NCI-H1930 (cell line): ENCODE data around the gene RBM33.
"Not testable (repeated sequence)": the region's sequence is repeated elsewhere in the genome, so short reads cannot be mapped to it uniquely, and the experiment has no call there.

Experiments
- DNase-seq, 2 experiments: peaks; one replicate each; lab custom pipeline; 2025; lab: John Stamatoyannopoulos, UW

RBM33 gene

DNA sequence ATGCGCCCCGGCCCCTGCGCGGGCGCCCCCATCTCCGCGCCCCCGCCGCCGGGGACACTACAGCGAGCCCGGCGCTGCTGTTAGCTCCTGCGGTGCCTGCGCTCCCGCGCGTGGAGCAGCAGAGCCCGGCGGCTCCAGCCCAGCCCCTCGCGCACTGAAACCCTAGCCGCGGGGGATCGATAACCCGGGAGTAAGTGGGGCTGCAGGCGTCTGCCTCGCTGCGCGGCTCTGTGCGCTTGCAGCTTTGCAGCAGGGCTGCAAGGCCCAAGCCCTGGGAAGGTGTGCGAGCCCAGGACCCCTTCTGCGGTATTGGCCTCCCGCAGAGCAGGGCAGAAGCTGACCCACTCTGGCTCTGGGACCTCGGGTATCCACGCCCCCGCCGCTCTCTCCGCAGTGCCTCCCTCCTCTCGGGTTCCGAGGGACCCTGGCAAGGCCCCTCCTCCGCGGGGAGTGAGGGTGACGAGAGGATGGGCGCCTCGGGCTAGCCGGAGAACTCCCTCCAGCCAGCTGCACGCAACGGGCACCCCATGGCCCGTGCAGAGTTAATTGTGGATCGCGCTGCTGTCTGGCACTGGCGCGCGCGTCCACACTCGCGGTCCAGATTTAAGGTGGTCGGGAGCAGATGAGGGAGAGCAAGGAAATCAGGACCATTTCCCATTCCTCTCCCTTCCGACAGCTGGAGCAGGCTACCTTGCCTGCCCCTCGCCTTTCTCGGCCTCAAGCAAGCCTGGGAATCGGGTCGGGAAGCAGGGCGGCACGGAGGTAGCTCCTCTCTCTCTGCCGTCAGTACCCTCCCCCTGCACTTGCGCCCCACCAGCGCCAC lies 165.7 kb downstream of the RBM33 start:
- DNase-seq: no peak

DNA sequence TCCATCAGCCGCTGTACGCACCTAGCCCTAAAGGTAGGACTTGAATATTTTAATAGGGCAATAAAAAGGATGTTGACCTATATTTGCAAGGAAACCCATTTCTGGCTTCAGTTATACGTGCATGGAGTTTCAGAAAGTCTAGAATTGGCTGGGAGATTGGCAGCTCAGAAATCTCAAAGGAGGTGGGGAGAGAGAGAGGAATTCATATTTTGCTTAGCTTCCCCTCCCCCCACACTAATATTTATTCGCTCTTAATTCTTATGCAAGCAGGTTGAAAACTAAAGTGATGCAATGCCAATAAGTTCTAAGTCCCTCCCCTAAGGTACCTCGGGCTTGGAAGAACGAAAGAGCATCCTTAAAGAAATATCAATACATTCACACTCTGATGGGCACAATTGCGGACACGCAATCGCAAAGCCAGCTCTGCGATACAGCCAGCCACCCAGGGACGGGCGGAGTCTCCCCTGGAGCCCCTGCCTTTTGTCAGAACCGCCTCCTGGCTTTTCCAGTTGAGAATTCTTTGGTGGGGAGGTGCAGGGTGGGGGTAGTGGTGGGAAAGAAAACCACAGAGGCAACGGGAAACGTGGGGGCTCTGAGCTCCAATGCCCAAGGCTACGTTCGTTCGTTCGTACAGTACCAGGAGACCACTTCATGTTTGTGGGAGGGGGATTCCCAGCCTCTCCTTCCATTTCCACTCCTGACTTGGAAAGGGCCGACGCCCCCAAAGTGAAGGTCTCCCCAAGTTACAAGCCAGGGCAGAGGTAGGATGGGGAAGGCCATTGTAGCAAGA lies 166.5 kb downstream of the RBM33 start:
- DNase-seq: no peak

DNA sequence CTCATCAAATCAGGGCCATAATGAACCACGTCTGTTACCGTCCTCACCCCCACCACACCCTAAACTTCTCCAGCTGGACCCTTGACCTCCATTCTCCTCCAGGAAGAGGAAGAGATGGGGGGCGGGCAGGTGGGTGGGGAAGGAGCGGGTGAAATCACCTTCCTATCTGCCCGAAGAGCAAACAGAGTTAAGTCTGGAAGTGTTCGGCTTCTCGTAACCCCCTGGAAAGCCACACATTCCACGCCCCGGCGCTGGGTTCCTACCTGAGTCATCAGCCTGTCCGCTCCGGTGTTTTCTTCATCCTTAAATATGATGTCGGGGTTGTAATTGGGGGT lies 167.1 kb downstream of the RBM33 start:
- DNase-seq: no peak

DNA sequence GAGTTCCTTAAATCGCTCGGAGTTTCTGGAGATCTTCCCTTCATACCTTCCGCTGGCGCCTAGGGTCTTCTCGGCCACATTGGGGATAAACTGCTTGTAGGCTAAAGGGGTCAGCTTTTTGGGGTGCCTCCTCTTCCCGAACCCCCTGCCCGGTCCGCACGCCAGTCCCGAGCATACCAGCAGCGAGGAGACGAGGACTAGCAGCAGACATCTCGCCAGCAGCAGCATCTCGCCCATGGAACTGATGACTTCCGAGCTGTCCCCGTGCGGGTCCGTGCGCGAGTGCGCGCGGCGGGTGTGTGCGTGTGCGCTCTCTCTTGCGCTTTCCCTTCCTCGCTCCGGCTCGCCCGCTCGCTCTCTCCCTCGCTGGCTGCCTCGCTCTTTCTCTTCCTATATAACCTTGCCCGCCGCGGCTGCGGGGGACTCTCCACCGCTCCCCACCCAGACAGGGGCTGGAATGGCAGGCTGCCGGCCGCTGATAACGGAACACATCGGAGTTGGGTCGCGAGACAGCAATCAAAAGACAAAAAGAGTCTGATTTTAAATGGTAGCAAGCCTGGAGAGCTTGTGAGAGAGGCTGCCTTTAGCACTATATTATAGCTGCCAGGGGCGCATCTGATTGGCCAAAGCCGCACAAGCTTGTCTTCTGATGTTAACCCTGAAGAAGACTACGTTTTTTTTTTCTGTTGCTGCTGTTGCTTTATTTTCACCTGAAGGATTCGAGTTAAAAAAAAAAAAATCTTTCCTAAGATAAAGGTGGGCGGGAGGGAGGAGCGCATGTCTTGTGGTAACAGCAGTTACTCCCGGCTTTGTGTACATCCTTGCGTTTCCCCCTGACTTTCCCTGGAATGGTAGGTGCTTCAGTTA lies 167.7 kb downstream of the RBM33 start, which contains the start of gene SHH:
Gene SHH (minus strand): TSS at position 569 of the 867 bp plus-strand sequence. CDS start 341 bp downstream, at position 228.
- no peak for DNase-seq

DNA sequence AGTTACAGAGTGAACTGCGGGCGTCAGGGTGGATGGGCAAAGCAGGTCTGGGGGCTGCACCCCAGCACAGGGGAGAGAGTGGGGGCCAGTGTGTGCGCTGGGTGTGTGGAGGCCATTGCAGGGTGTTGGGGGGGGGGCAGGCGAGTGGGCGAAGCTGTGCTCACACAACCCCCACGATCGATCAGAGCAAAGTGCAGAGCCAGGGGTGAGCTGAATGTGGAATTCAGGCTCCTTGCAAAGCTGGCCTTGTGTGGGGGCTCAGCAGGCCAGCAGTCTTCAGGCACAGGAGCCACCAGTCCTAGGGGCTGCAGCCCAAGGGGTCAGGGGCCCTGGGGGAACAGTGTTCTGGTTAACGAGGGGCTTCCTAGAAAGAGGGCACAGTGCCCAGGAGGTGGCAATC lies 168.7 kb downstream of the RBM33 start:
- no peak for DNase-seq

DNA sequence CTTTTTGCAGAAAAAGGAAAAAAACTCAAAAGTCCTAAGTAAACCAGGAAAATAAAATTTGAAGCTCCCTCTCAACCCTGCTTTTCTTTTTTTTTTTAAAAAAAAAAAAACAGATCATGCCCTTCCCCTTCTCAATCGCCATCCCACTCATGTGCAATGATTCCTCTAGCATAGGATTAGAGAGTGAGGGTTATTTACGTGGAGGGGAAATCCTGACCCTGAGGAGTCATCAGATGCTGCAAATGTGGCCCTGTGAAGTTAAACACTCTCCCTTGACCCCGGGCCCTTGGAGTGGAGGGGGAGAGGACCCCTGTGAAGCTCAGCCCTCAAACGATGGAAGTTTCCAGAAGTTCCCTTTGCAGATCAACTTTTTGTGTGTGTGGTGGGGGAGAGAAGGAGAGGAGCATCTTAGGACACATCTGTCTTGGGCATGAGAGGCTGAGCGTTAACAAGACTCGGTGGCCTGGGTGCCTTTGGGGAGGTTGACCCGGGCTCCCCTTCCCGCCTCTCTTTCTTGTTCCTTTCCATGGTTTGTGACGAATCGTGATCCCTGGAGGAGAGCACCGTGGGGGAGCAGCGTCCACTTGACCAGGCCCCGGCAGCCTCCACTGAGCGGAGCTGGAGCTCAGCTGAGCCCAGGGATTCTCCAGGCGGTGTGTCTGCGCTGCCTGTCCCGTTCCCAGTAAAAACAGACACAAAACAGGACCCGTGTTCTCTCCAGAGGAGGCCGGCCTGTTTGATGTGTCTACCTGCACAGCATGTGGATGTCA lies 169.3 kb downstream of the RBM33 start:
- DNase-seq: no peak

DNA sequence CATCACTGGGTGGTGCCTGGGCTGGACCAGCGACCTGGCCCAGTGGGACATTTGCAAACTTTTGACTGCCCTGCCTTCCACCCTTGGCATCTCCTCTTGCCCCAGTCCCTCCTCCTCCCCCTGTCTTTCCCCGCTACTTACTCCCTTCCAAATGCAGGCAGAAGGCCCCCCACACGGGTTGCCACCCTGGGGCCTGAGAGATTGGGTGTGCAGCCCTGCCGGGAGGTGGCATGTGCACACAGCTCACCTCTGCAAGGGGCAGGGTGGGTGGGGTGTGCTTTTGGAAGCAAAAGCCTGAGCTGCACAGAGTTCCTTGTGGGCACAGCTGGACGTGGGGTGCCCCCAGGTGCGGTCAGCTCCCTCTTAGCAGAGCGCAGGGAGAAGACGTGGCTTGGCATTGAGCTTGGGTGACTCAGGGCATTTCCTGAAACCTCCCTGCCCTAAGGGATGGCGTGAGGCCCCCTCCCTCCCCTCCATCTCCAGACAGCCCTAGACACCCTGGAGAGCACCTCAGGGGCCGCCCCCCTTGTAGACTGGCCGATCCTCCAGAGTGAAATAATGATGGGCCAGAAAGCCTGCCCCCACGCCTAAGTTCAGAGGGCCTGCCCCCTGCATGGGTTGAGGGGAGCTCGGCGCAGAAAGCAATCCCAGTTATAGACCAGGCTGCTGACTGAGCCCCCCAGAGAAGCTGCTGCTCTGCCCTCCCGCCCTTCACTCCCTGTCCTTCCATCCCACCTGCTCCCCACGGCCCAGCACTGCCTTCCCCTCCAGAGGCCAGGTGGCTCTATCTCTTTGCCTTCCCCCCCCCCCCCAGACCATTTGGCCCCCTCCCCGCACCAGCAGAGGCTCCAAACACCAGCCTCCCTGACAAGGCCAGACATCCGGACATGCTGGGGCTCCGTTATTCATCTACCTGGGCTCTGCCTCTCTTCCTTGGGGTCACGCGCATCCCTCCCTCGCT lies 170.1 kb downstream of the RBM33 start:
- no peak for DNase-seq

DNA sequence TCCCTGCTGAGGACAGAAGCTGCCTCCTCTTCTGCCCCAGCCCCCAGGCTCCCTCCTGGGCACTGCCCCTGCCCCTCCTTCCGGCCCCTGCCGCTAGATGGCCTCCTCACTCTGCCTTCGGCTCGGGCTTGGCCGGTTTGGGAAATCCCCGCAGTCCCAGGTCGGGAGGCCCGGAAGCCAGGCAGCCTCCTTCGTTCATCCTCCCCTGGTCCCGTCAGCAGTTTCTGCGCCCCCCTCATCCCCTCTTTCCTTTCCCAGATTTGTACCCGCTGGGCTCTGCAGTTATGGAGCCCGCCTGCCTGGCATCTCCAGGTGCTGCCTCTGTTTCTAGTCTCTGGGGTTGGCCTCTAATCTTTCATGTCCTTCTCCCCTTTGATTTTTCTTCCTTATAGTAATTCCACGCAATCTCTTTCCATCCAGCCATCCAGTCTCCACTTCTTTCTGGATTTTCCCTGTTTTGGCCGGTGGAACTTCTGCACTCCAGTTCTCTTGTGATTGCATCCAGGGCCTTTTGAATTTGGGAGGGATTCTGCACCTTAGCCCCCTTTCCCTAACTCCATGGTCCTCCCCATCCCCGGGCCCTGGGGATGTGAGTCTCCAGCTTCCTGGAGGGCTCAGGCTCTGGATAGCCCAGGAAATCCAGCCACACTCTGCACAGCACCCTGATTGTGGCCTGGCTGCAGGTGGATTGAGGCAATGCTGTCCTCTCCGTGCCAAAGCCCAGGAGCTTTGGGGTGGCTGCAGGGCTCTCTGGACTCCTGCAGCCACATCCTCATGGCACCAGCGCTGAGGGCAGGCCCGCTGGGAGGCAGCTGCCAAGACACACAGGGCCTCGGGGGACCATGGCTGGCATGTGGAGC lies 171.1 kb downstream of the RBM33 start:
- DNase-seq: peak in 1 of 2 experiments; percentile 21

DNA sequence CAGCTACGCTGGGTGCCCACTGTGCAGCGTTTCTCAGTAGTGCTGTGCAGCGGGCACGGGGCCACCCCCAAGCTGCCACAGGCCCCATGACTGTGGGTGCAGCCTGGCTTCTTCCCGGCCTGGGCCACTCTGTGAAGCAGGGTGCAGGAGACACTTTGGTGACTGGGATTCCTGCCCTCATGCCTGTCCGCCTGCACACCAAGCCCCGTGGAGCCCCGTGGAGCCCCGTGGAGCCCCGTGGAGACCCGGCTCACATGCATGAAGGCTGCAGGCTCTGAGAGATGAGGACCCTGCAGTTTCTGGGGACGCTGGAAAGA lies 171.7 kb downstream of the RBM33 start:
- DNase-seq: no peak

DNA sequence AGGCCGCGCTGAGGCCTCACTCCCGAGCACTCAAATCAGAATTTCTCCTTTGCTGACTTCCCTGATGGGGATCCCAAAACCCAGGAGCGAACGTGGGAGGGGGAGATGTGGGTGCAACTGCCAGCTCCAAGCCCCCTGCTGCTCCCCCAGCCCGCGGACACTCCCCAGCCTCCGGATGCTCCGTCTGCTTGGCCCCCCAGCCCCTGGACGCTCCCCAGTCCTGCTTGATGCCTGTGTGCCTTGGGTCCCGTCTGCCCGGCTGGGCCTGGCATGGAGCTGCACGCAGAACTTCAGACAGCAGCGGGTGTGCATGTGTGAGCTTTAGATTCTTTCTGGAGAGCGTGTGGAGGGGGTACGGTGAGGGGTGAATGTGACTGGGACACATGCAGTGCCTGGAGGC lies 172.5 kb downstream of the RBM33 start:
- DNase-seq: no peak

DNA sequence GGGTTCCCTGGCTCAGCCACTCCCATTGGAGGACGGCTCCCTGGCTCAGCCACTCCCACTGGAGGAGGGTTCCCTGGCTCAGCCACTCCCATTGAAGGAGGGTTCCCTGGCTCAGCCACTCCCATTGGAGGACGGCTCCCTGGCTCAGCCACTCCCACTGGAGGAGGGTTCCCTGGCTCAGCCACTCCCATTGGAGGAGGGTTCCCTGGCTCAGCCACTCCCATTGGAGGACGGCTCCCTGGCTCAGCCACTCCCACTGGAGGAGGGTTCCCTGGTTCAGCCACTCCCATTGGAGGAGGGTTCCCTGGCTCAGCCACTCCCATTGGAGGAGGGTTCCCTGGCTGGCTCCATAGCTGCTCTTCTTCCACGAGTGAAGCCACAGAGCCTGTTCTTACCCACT lies 173.1 kb downstream of the RBM33 start:
- DNase-seq: not testable (repeated sequence)

DNA sequence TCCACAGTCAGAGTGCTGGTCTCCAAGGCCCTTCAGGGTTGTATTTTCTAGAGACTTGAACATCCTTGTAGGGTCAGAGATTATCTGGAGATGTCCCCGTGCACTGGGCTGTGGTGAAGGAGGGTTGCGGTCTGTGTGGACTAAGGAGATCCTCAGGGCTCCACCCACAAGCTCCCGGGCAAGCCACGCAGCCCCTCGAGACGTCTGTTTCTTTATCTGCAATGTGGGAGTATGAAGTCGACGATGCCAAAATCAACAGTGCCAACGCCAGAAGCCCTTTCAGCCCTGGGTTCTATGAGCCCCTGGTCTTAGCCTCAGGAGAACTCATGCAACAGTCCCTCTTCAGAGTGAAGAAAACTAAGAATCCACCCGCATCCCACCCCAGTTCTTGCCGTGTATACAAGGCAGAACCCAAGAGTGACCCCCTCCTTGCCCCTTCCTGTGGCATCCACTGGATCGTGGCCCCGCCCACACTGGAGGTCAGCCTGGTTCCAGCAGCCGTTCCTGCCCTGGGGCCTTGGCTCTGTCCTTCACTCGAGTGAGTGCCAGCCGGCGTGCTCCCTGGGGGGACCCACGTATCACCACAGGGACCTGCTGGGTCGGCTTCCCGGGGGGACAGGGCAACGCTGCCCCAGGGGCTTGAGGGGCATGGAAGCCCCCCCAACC lies 173.8 kb downstream of the RBM33 start:
- no peak for DNase-seq

DNA sequence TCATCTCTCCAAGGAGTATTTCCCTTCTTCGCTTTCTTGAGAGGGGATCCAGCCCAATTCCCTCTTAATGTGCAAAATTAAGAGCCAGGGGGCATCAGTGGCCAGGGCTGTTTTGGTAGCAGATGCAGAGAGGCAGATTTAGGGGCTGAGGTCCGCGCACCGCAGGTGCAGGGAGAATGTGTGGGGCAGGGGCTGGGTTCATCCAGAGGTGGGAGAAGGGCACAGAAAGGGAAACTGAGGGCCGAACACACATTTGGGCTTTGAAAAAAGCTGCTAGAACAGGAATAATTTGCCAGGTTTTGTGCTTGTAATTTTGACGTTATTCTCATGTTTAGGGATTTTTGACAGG lies 174.3 kb downstream of the RBM33 start:
- no peak for DNase-seq

DNA sequence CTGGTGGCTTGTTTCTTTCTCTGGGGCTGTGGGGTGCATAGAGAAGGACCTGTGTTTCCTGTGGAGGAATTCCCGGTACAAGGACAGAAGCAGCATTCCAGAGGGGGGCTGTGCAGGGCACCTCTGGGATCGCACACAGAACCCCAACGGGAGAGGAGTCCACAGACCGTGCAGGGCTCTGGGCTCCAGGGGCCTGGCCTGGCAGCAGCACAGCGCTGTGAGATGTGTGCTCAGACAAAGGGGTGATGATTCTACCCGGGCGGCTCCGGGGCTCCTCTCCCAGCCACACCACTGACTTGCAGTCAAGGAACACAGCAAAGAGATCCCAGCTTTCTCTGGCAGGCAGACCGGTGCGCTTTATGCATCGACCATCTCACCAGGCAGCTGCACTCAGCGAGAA lies 174.7 kb downstream of the RBM33 start:
- DNase-seq: no peak

DNA sequence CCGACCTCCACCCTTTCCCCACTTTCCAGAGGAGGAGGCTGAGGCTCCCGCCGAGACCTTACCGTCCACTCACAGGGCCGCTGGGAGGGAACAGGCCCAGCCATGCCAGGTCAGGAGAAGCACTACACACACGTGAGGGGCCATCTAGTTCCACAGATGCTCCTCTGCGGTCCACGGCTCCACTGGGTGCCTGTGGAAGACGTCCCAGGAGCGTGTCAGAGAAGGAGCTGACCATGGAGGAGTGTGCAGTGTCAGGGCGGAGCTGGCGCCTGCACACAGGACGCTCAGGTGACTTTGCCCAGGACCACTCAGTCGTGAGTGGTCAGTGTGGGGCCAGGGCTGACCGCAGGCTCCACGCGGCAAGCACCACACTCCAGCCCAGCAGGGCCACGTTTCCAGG lies 175.8 kb downstream of the RBM33 start:
- DNase-seq: no peak

DNA sequence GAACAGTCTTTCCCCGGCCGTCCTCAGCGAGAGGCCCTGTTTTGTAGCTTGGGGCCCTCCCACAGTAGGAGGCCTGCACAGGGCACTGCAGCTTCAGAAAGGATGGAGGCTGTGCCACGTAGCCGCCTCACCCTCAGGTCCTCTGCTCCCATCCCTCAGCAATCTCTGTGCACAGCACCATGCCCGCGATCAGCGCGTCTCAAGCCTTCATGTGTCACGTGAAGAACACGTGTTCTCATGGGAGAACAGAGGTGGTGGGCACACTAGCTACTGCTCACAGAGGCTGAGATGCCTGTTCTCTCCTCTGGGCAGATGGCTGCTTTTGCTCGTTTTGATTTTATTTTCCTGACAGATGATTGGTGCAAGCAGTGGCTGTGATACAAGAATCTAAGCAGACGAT lies 176.3 kb downstream of the RBM33 start:
- no peak for DNase-seq

DNA sequence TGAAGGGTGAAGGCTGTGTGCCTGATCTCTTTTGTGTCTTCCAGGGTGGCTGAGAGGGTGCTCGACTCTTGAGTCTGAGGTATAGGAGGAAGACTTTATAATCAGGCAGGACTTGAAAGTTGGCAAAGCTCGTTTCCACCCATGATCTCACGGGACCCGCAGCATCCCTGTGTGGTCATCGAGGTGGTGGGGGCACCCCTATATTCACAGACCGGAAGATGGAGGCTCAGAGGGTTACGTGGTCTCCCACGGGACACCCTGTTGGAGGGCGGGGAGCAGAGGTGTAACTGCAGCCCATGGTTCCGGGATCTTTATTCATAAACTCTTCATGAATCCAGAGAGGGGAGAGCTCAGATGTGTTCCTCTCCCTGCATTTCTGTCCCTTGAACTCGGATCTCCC lies 177.4 kb downstream of the RBM33 start:
- no peak for DNase-seq

DNA sequence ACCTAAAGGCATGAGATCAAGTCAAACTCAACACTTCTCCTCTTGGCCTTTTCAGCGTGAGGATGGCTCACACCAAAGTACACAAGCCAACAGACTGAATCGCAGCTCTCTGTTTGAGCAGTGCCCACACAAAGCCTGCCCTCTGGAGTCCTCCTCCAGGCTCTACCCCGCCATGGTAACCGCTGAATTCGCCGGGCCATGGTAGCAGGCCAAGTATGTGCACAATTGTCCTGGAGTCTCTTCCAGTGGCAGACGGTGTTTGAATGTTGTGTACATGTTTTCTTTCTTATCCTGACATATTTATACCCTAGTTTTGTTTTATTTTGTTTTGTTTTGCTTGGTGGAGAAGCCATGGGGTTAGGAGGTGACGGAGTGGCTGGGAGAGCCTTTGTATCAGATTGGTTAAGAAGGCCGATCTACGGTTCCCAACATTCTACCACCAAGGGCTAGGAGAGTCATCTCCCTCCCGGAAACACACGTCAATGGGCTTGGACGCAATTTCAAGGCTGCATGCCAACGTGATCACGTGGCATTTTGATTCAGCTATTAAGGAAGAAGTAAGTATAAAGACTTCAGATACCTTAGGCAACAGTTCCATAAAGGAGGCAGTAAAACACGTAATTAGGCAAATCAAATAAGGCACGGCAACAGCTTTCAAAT lies 179.9 kb downstream of the RBM33 start:
- no peak for DNase-seq

DNA sequence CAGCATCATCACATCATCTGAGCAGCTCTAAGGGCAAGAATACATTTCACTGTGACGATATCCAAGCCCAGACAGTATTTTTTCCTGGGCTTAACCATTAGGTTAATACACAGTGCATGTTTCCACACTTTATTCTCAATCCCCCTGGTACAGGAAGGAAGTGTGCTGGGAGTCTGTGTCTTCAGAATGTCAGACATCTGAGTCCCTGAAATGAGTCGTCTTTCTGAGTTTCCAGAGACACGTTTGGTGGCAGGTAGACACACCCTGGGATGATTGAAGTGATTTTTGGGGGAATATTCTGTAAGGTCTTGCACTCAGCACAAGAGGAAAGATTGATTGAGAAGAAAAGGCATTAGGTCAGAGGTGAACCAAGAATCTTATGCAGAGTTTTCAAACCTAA lies 180.9 kb downstream of the RBM33 start:
- DNase-seq: no peak
